Hippocampal formation (tissue), 2 donors: ENCODE measurements around the gene TRMT112.
"Not testable (repeated sequence)": the region's sequence is repeated elsewhere in the genome, so short reads cannot be mapped to it uniquely, and the experiment has no call there.

Experiments
- DNase-seq, 2 donors: peaks; one replicate each; lab custom pipeline; 2025; lab: John Stamatoyannopoulos, UW

Gene TRMT112

DNA sequence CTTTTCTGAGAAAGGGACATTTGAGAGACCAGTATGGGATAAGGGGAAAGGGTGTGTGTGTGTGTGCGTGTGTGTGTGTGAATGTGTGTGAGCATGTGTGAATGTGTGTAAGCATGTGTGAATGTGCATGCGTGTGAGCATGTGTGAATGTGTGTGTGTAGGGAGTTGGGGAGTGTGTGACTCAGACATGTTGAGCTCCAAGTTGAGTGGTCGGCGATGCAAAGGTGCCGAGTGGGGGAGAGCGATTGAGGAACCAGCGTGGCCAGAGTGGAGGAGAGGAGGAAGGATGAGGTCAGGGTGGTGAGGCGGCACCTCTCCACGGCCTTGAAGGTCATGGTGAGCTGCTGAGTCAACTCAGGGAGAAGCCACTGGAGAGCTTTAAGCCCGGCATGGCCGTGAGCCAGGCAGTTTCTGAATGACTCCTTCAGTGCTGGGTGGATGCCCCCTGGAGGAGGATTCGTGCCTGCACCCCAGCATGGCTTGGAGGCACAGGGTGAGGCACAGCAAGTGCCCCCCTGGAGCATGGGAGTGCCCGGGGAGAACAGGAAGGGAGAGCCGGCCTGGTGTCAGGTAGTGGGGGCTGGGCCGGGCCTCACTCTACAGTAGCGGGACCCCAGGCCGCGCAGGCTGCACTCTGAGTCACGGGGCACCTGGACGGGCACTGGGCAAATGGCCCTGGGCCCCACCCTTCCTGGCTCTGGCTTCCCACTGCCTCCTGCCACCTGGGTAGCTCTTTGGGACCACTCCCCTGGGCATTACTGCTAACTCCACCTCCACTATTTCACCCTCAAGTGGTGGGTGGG, 14.4 kb upstream of the TRMT112 start:
- DNase-seq = peak in 1 of 2 donors; percentile 25

DNA sequence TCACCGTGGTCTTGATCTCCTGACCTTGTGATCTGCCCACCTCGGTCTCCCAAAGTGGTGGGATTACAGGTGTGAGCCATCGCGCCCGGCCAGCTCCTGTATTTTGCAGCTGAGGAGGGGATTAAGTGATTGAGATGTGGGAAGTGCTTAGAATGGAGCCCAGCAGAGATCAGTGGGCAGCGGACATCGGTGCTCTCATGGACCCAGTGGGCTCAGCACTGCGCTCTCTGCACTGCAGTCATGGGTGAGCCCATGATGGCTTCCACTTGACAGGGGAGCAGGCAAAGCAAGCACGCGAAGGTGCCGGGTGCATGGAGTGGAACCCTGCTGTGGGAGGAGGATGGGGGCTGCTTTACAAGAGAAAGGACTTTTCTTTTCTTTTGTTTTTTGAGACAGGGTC, 13.5 kb upstream of the TRMT112 start:
- no peak for DNase-seq

DNA sequence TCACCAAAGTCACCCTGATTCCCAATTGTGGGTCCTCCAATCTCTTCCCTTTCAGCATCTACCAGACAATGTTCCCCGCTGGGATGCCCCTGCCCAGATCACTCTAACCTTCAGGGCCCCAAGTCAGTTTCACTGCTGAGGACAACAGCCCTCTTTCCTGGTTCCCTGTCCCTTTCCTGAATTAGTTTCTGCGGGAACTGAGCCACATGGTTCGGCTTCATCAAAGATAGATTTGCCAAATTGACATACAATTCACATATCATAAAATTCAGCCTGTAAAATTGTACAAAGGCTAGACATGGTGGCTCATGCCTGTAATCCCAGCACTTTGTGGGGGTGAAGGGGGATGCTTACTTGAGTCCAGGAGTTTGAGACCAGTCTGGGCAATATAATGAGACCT, 10.6 kb upstream of the TRMT112 start:
- no peak for DNase-seq

DNA sequence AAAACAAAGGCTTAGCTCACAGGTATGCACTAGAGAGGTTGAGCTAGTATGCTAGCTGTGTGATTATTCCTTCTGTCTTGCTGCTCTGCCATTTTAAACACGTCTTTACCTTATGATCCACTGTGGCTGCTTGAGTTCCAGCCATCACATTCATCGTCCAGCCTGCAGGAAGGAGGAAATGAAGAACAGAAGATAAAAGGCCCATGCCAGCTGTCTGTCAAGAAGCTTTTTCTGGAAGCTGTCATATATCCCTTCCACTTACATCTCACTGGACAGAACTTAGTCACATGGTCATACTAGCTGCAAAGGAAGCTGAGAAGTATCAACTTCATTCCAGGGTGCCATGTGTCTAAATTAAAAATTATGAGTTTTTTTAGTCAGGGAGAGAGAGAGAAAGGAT, 10.0 kb upstream of the TRMT112 start:
- no peak for DNase-seq

DNA sequence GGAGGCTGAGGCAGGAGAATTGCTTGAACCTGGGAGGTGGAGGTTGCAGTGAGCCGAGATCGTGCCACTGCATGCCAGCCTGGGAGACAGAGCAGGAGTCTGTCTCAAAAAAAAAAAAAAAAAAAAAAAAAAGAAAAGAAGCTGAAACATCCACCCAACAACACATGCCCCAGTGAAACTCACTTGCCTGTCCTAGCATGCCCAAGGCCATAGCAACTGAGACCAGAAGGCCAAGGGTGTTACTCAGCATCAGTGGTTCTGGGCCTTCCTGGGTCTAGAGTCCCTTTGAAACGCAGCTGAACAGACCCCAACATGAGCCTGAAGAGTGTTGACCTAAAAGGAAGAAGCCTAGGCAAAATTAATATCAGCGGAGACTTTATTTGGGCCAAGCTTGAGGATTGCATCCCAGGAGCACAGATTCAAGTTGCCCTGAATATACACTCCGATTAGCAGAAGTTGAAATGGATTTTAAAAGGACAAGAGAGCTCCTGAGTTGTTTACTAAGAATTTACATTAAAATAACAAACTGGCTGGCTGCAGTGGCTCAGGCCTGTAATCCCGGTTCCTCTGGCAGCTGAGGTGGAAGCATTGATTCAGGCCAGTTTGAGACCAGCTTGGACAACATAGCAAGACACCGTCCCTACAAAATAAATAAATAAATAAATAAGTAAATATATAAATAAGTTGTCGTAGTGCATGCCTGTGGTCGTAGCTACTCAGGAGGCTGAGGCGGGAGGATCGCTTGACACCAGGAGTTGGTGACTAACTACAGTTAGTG, 7.5 kb upstream of the TRMT112 start:
- DNase-seq = no peak

DNA sequence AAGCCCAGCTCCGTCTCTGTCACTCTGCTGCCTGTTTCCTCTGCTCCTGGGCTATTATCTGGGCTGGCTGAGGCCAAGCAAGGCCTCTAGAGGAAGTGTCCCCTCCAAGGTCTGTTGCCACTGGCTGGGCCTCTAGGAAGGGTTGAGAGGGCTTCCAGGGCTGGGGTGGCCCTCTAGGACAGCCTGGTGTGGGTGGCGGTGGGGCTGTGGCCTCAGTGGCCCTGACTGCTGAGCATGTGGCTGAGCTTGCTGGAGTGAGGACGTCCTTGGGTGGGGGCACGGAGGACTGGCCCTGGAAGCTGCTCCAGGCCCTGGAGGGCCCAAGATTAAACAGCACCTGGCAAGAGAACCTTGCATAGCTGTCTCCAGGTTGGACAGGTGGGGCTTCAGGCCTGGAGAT, 6.6 kb upstream of the TRMT112 start:
- not testable (repeated sequence) for DNase-seq

DNA sequence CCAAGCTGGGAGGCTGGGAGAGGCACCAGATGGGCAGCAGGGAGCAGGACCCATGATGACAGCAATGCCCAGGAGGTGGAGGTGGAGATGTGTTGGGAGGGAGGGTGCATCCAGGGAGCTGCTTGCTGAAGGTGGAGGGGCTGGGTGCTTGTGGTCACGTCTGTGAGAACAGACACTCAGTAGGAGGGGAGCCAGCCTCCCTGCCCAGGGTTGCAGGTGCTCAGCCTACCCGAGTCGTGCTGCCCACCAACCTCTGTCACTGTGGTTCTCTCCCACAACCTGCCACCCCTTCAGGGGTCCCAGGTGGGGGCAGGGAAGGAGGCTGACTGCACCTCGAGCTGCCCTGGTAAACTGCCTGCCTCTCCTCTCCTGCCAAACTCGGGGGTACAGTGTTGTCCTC, 6.0 kb upstream of the TRMT112 start:
- no peak for DNase-seq

DNA sequence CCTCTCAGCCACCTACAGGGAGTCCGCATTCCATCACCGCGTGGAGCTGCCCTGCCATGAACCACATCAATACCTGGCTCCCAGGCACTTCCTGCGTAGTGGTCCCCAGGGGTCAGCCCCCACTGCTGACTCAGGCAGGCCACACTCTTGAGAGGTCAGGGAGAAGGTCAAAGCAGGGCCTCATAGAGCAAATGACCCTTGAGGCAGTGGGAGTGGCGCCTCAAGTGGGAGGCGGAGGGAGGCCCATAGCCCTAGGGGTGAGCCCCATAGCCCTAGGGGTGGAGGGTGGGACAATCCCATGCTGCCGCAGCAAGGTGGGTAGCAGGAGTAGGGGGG, 5.5 kb upstream of the TRMT112 start:
- no peak for DNase-seq

DNA sequence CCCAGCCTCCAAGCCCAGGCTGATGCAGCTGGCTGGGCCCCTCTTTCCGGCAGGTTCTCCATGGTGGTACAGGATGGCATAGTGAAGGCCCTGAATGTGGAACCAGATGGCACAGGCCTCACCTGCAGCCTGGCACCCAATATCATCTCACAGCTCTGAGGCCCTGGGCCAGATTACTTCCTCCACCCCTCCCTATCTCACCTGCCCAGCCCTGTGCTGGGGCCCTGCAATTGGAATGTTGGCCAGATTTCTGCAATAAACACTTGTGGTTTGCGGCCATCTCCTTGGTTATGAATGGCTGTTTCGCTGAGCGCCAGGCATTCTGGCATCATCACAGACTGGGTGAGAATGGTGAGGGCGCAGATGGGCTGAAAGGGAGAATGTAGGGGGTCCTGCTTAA, 4.2 kb upstream of the TRMT112 start:
- no peak for DNase-seq

DNA sequence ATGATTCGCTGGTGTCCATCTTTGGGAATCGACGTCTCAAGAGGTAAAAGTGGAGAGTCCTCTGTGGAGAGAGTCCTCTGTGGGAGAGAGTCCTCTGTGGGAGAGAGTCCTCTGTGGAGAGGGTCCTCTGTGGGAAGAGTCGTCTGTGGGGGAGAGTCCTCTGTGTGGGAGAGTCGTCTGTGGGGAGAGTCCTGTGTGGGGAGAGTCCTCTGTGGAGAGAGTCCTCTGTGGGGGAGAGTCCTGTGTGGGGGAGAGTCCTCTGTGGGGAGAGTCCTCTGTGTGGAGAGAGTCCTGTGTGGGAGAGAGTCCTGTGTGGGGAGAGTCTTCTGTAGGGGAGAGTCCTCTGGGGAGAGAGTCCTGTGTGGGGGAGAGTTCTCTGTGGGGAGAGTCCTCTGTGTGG, 3.7 kb upstream of the TRMT112 start:
- DNase-seq = no peak

DNA sequence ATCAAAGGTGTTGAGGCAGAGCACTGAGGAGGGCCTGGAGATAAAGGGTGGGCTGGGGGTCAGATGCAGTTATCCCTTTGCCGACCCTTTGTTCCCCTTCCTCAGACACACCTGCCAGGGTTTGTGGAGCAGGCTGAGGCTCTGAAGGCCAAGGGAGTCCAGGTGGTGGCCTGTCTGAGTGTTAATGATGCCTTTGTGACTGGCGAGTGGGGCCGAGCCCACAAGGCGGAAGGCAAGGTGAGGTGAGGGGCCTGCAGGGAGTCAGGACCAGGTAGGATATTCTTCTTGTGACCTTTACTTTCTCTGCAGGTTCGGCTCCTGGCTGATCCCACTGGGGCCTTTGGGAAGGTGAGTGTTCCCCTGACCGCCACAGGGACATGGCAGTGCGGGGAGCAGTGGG, 3.2 kb upstream of the TRMT112 start:
- DNase-seq = no peak

DNA sequence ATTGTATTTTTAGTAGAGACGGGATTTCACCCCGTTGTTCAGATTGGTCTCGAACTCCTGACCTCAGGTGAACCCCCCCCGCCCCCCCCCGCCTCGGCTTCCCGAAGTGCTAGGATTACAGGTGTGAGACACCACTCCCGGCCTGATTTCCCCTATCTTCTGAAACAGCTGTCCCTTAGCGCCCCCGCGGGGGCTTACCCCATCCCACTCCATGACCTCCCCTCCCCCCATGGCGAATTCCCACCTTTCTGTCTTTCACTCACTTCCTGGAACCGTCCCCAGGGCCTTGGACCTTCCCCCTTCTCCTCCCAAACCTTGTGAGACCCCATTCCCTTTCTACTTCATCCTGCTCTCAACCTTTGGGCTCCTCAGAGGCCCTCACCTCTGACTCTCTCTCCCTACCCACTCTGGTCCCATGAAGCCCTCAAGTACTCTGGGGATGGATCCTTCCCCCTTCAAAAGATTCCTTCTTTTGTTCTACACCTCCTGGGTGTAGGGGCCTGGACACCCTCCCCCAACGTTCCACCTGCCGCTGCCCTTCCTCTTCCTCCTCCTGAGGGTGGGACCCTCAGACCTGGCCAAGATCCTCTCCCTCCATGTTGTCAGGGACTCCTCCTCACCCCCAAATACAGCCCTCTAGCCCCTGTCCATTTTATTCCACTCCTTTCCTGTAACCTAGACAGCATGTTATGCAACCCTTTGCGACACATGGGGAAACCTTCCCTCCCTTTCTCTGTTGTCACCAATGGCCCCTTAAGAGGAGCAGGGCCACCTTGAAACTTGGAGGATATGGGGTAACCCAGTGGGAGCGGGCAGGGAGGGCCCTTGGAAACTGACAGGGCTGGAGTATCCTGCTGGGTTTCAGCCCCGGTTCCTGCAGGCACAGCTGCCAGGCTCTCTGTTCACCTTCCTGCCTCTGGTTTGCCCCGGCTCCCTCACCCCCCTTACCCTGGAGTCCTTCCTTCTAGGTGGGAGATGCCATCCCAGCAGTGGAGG, 1.7 kb upstream of the TRMT112 start:
- no peak for DNase-seq

DNA sequence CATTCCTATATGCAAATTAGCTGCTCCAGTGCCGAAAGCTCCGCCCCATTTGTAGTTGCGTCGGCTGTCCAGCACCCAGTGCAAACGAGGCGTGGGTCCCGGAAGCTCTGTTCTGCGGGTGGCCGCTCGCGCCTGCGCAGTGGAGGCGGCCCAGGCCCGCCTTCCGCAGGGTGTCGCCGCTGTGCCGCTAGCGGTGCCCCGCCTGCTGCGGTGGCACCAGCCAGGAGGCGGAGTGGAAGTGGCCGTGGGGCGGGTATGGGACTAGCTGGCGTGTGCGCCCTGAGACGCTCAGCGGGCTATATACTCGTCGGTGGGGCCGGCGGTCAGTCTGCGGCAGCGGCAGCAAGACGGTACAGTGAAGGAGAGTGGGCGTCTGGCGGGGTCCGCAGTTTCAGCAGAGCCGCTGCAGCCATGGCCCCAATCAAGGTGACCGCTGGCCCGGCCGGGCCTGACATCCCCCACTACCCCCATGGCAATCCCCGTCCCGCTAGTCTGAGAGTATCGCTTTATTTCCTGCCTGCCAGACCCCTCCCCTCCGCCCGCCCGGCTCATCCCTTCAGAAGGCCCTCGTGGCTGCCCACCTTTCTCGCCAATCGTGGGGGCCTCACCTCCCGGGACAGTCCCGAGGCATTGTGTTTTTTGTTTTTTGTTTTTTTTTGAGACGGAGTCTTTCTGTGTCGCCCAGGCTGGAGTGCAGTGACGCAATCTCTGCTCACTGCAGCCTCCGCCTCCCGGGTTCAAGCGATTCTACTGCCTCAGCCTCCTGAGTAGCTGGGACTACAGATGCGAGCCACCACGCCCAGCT, 804 bp upstream of the TRMT112 start, which contains the start of gene PRDX5:
PRDX5 (plus strand) TSS at position 161 of the 805 bp plus-strand sequence; CDS start at position 256, 95 bp downstream.
- DNase-seq = peak; percentile 98

DNA sequence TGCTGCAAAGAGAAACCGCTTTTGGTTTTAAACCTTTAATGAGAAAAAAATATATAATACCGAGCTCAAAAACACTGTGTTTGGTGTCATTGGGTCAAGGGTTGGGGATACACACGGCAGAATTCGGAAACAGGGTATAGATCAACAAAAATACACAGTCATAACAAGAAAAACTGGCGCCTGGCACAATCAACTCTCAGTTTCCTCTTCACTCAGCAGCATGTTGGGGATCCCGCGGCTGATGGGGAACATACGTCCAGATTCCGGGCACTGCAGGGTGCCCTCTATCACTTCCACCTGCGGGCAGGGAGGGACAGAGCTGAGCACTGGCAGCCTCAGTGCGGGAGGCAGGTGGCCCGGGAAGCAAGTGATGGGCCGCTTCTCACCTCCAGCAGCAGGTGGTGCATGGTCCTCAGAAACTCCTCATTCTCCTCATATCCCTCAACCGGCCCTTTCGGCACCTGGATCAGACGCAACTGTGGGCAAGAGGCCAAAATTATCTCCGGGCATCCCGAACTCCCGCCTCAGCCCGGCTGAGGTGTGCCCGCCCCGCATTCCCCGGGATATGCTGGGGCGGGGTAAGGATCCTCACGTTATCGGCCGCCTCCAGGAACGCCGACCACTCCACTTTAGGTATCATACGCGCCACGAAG, 561 bp downstream of the TRMT112 start:
- DNase-seq = no peak

DNA sequence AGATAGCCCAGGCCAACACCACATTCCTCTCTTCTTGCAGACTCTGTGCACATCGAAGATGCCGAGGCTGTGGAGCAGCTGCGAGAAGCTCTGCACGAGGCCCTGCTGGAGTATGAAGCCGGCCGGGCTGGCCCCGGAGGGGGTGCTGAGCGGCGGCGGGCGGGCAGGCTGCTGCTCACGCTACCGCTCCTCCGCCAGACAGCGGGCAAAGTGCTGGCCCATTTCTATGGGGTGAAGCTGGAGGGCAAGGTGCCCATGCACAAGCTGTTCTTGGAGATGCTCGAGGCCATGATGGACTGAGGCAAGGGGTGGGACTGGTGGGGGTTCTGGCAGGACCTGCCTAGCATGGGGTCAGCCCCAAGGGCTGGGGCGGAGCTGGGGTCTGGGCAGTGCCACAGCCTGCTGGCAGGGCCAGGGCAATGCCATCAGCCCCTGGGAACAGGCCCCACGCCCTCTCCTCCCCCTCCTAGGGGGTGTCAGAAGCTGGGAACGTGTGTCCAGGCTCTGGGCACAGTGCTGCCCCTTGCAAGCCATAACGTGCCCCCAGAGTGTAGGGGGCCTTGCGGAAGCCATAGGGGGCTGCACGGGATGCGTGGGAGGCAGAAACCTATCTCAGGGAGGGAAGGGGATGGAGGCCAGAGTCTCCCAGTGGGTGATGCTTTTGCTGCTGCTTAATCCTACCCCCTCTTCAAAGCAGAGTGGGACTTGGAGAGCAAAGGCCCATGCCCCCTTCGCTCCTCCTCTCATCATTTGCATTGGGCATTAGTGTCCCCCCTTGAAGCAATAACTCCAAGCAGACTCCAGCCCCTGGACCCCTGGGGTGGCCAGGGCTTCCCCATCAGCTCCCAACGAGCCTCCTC, 1.5 kb downstream of the TRMT112 start:
- not testable (repeated sequence) for DNase-seq

DNA sequence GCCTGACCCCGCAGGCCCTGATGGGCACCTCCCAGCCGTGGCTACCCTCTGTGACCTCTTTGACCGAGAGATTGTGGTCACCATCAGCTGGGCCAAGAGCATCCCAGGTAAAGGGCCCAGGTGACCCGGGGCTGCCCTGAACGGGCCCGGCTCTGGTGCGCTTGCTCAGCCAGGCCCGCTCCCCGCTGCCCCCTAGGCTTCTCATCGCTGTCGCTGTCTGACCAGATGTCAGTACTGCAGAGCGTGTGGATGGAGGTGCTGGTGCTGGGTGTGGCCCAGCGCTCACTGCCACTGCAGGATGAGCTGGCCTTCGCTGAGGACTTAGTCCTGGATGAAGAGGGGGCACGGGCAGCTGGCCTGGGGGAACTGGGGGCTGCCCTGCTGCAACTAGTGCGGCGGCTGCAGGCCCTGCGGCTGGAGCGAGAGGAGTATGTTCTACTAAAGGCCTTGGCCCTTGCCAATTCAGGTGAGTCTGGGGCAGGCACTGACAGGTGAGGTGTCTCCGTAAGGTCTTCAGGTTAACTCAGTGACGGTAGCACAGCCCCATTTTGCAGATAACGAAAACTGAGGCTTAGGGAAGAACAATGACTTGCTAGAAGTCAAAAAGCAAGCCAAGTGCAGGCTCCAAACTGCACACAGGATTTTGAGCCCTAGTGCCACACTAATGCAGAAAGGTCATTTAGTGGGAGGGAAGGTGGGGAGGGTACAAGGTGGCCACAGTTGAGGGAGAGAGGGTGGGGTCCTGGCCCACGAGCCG, 2.4 kb downstream of the TRMT112 start:
- no peak for DNase-seq

DNA sequence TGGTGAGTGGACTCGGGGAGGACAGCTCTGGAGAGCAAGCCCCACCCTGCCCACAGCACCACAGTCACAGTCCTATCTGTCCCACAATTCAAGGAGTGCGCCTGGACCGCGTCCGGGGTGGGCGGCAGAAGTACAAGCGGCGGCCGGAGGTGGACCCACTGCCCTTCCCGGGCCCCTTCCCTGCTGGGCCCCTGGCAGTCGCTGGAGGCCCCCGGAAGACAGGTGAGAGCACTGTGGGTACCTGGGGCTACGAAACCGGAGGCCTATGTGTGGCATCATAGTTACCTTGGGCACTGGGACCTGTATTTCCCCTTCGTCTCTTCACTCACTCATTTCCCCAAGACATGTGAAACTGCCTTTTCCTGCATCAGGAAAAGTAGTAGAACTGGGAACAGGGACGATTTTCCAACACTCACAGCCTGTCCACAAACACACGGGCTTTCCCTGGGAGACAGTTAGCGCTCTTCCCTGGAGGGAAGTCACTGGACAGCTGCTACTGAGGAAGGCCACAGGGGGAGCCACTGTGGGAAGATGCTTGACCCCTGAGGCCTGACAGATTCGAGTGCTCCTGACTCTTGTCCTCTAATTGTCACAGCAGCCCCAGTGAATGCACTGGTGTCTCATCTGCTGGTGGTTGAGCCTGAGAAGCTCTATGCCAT, 3.1 kb downstream of the TRMT112 start:
- no peak for DNase-seq

DNA sequence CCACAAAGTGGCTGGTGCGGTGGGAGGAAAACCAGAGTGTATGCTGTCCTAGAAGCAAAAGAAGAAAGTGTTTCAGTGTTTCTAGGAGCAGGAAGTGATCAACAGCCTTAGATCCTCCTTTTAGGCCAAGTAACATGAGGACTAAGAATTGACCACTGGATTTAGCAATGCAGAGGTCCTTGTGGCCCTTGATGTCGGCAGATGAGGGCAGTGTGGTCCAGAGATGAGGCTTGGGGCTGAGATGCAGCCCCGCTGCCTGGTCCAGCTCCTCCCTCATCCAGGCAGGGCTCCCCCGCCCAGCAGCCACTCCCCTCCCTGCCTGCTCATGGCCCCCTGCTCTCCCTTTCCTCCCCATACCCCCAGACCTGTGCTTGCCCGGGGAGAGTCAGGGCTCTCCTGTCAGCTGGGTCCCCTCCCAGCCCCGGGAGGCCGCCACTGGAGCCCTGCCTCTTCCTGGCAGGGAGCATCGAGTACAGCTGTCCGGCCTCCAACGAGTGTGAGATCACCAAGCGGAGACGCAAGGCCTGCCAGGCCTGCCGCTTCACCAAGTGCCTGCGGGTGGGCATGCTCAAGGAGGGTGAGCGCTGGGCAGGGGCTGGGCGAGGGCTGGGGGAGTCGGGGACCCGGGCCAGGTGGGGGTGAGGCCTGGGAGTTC, 3.7 kb downstream of the TRMT112 start:
- no peak for DNase-seq
